ENCODE results near the gene SPESP1.

Gene SPESP1

DNA sequence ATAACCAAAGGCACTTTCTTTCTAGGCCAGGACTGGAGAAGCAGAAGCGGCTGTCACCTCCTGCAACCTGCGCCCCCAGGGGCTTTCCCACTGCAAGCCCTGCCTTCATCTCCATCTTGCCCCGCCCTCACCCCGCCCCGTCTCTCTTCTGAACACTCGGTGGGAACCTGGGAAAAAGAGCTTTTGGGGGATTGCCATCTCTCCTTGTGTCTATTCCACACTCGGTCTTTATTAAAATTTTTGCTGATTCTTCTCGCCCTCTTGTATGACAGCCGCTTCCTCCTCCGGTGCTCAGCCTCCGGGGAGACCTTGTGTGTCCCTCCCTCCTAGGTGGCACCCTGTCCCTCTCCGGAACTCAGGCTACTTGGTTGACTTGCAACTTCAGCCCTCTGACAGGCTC lies 41.9 kb upstream of the SPESP1 start:
- Histone ChIP-seq H2AFZ (ENCODE audit: insufficient read depth, low read length, poor library complexity) (no peak overlapping the region), H4K91ac (ENCODE audit: low read depth, low read length) (no peak overlapping the region), H3K9me3 (ENCODE audit: insufficient read depth, low read depth, low read length) (no peaks in the 10 kb centered on the region), H3K27ac (ENCODE audit: low read depth, low read length) (no peak overlapping the region), H3K14ac (ENCODE audit: low read length) (no peak overlapping the region), H3K36me3 (ENCODE audit: control insufficient read depth in 1 of 2, insufficient read depth in 2 of 2, low read length in 2 of 2) (no peaks in the 10 kb centered on the region), H3K4me1 (ENCODE audit: control insufficient read depth in 1 of 2, insufficient read depth in 2 of 2, low read length in 2 of 2) (peaks cover 4 to 7% of the 10 kb centered on the region in 2 experiments), H2BK120ac (ENCODE audit: insufficient read depth, low read length, poor library complexity) (no peak overlapping the region), H3K23ac (ENCODE audit: low read length) (no peak overlapping the region), H4K12ac (ENCODE audit: low read depth, low read length) (no peak overlapping the region), H2BK5ac (ENCODE audit: low read depth, low read length, poor library complexity) (no peak overlapping the region), H3K79me2 (ENCODE audit: control insufficient read depth, insufficient read depth, low read length, poor library complexity) (no peaks in the 10 kb centered on the region), H3K4ac (ENCODE audit: low read depth, low read length) (no peak overlapping the region), H3K9ac (ENCODE audit: low read length) (no peak overlapping the region), H3K4me2 (ENCODE audit: low read length) (no peak overlapping the region), H3K79me1 (ENCODE audit: low read length) (no peaks in the 10 kb centered on the region), H3K27me3 (ENCODE audit: insufficient read depth, low read length) (no peaks in the 10 kb centered on the region), H4K8ac (ENCODE audit: low read depth, low read length) (no peak overlapping the region), H3K18ac (ENCODE audit: low read length) (no peak overlapping the region), H3K4me3 (ENCODE audit: low read depth, low read length) (no peak overlapping the region), H2AK5ac (ENCODE audit: low read length) (no peak overlapping the region), H2BK12ac (ENCODE audit: low read length) (no peak overlapping the region)
- WGBS (ENCODE audit: extremely low coverage, insufficient coverage, insufficient read length): no CpG with 5 or more reads among the region's 12 CpGs
- DNase-seq: no peak

GRCh38 chr15:68894208-68894607 lies 36.1 kb upstream of the SPESP1 start:
- no peak overlapping the region for H3K4me2 ChIP-seq (ENCODE audit: low read length)
- DNase-seq: no peak
- H3K9me3 ChIP-seq (ENCODE audit: insufficient read depth, low read depth, low read length): peaks cover 3% of the 10 kb centered on the region
- H2BK12ac ChIP-seq (ENCODE audit: low read length): no peak overlapping the region
- H3K4me3 ChIP-seq (ENCODE audit: low read depth, low read length): no peak overlapping the region
- H4K12ac ChIP-seq (ENCODE audit: low read depth, low read length): no peak overlapping the region
- no peak overlapping the region for H4K91ac ChIP-seq (ENCODE audit: low read depth, low read length)
- H3K79me2 ChIP-seq (ENCODE audit: control insufficient read depth, insufficient read depth, low read length, poor library complexity): no peaks in the 10 kb centered on the region
- H3K4me1 ChIP-seq (ENCODE audit: control insufficient read depth in 1 of 2, insufficient read depth in 2 of 2, low read length in 2 of 2): peaks cover 4% of the 10 kb centered on the region in 2 experiments
- no peak overlapping the region for H3K27ac ChIP-seq (ENCODE audit: low read depth, low read length)
- no peaks in the 10 kb centered on the region for H3K27me3 ChIP-seq (ENCODE audit: insufficient read depth, low read length)
- no peaks in the 10 kb centered on the region for H3K79me1 ChIP-seq (ENCODE audit: low read length)
- no peak overlapping the region for H3K23ac ChIP-seq (ENCODE audit: low read length)
- no CpG with 5 or more reads among the region's 1 CpG for WGBS (ENCODE audit: extremely low coverage, insufficient coverage, insufficient read length)
- H2BK5ac ChIP-seq (ENCODE audit: low read depth, low read length, poor library complexity): no peak overlapping the region
- no peak overlapping the region for H2BK120ac ChIP-seq (ENCODE audit: insufficient read depth, low read length, poor library complexity)
- no peak overlapping the region for H3K18ac ChIP-seq (ENCODE audit: low read length)
- no peak overlapping the region for H2AFZ ChIP-seq (ENCODE audit: insufficient read depth, low read length, poor library complexity)
- no peak overlapping the region for H2AK5ac ChIP-seq (ENCODE audit: low read length)
- H3K36me3 ChIP-seq (ENCODE audit: control insufficient read depth in 1 of 2, insufficient read depth in 2 of 2, low read length in 2 of 2): no peaks in the 10 kb centered on the region
- H3K14ac ChIP-seq (ENCODE audit: low read length): no peak overlapping the region
- no peak overlapping the region for H4K8ac ChIP-seq (ENCODE audit: low read depth, low read length)
- H3K9ac ChIP-seq (ENCODE audit: low read length): no peak overlapping the region
- H3K4ac ChIP-seq (ENCODE audit: low read depth, low read length): no peak overlapping the region

DNA sequence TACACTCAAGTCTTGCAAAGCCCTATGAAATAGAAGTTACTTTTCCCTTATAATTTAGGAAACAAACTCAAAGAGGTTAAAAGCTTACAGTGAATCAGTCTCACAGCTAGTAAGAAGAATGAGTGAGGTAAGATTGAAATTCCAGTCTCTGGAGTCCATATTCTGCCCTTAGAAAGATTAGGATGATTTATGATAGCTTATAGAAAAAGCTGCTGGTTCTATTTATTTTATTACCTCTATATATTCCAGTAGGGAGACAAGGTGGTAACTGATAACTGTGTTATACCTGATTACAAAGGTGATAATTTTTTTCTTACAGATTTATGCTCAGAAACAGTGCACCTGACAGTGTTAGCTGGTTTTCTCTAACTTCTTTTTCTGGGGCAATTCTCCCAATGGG lies 34.1 kb upstream of the SPESP1 start:
- Histone ChIP-seq H3K23ac (ENCODE audit: low read length) (no peak overlapping the region), H4K12ac (ENCODE audit: low read depth, low read length) (no peak overlapping the region), H4K91ac (ENCODE audit: low read depth, low read length) (no peak overlapping the region), H2BK120ac (ENCODE audit: insufficient read depth, low read length, poor library complexity) (no peak overlapping the region), H2BK12ac (ENCODE audit: low read length) (no peak overlapping the region), H3K4me1 (ENCODE audit: control insufficient read depth in 1 of 2, insufficient read depth in 2 of 2, low read length in 2 of 2) (peaks cover 4% of the 10 kb centered on the region in 2 experiments), H3K18ac (ENCODE audit: low read length) (no peak overlapping the region), H2AK5ac (ENCODE audit: low read length) (no peak overlapping the region), H2BK5ac (ENCODE audit: low read depth, low read length, poor library complexity) (no peak overlapping the region), H3K27me3 (ENCODE audit: insufficient read depth, low read length) (no peaks in the 10 kb centered on the region), H3K4ac (ENCODE audit: low read depth, low read length) (no peak overlapping the region), H2AFZ (ENCODE audit: insufficient read depth, low read length, poor library complexity) (no peak overlapping the region), H3K9ac (ENCODE audit: low read length) (no peak overlapping the region), H3K79me1 (ENCODE audit: low read length) (no peaks in the 10 kb centered on the region), H3K4me2 (ENCODE audit: low read length) (no peak overlapping the region), H3K79me2 (ENCODE audit: control insufficient read depth, insufficient read depth, low read length, poor library complexity) (no peaks in the 10 kb centered on the region), H3K27ac (ENCODE audit: low read depth, low read length) (no peak overlapping the region), H3K9me3 (ENCODE audit: insufficient read depth, low read depth, low read length) (peaks cover 3% of the 10 kb centered on the region), H4K8ac (ENCODE audit: low read depth, low read length) (no peak overlapping the region), H3K4me3 (ENCODE audit: low read depth, low read length) (no peak overlapping the region), H3K14ac (ENCODE audit: low read length) (no peak overlapping the region), H3K36me3 (ENCODE audit: control insufficient read depth in 1 of 2, insufficient read depth in 2 of 2, low read length in 2 of 2) (no peaks in the 10 kb centered on the region)
- no peak for DNase-seq

DNA sequence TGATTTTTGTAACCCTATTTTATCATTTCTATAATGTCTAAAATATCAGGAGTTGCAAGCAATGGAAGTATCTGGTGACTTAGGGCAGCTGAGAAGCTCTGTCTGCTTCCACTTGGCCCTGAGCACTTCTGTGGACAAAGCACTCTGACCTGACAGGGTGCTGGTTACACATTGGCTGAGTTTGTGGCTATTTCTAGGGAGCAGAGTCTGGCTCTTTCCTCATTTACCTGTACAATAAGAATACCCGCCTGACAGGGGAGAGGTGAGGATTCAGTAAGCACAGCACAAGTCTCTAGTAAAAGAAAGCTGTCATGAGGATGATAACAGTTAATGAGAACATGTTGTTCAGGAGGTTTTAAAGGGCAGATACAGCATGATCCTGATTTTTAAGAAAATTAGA lies 33.3 kb upstream of the SPESP1 start:
- Histone ChIP-seq H3K4me3 (ENCODE audit: low read depth, low read length) (no peak overlapping the region), H3K9me3 (ENCODE audit: insufficient read depth, low read depth, low read length) (peaks cover 3% of the 10 kb centered on the region), H3K4me1 (ENCODE audit: control insufficient read depth in 1 of 2, insufficient read depth in 2 of 2, low read length in 2 of 2) (peaks cover 4% of the 10 kb centered on the region in 2 experiments), H3K27me3 (ENCODE audit: insufficient read depth, low read length) (no peaks in the 10 kb centered on the region), H2BK5ac (ENCODE audit: low read depth, low read length, poor library complexity) (no peak overlapping the region), H4K12ac (ENCODE audit: low read depth, low read length) (no peak overlapping the region), H3K18ac (ENCODE audit: low read length) (no peak overlapping the region), H2AFZ (ENCODE audit: insufficient read depth, low read length, poor library complexity) (no peak overlapping the region), H3K4me2 (ENCODE audit: low read length) (no peak overlapping the region), H3K23ac (ENCODE audit: low read length) (no peak overlapping the region), H2AK5ac (ENCODE audit: low read length) (no peak overlapping the region), H3K14ac (ENCODE audit: low read length) (no peak overlapping the region), H3K79me2 (ENCODE audit: control insufficient read depth, insufficient read depth, low read length, poor library complexity) (no peaks in the 10 kb centered on the region), H3K36me3 (ENCODE audit: control insufficient read depth in 1 of 2, insufficient read depth in 2 of 2, low read length in 2 of 2) (no peaks in the 10 kb centered on the region), H2BK12ac (ENCODE audit: low read length) (no peak overlapping the region), H4K8ac (ENCODE audit: low read depth, low read length) (no peak overlapping the region), H3K27ac (ENCODE audit: low read depth, low read length) (no peak overlapping the region), H3K79me1 (ENCODE audit: low read length) (no peaks in the 10 kb centered on the region), H4K91ac (ENCODE audit: low read depth, low read length) (no peak overlapping the region), H3K4ac (ENCODE audit: low read depth, low read length) (no peak overlapping the region), H3K9ac (ENCODE audit: low read length) (no peak overlapping the region), H2BK120ac (ENCODE audit: insufficient read depth, low read length, poor library complexity) (no peak overlapping the region)
- WGBS (ENCODE audit: extremely low coverage, insufficient coverage, insufficient read length): no CpG with 5 or more reads among the region's 1 CpG
- DNase-seq: no peak
